Mammary microvascular endothelial cell (primary cell): ENCODE data around the gene PAK6. TPM values are rescaled to one million over a fixed set of nuclear protein-coding genes. Genes with fewer than 3 reads are reported as not detected.

Experiments
- total RNA-seq: library from RNA; depleted of rRNA; stranded (reverse); fragments of >200 nt; gene quantifications from 2 replicates; pipeline ENCODE4 v1.2.3, GENCODE V29; 2015

The PAK6 gene
- 0.20 TPM in 1 of 2 replicates, not detected in the other for total RNA-seq

GRCh38 chr15:40238532-40239403 lies at the start of gene PAK6:
Gene PAK6 (plus strand): TSS chr15:40239063. CDS start chr15:40264786, 25,723 bp downstream.

GRCh38 chr15:40282869-40283614 lies 44.2 kb downstream of the PAK6 start, which contains the start of gene ANKRD63:
Gene ANKRD63 (minus strand): TSS chr15:40283064. CDS start chr15:40282586, 478 bp downstream.

GRCh38 chr15:40307421-40308211 lies 68.8 kb downstream of the PAK6 start, which contains the start of gene PLCB2:
Gene PLCB2 (minus strand): TSS chr15:40307935. CDS start chr15:40307672, 263 bp downstream.

DNA sequence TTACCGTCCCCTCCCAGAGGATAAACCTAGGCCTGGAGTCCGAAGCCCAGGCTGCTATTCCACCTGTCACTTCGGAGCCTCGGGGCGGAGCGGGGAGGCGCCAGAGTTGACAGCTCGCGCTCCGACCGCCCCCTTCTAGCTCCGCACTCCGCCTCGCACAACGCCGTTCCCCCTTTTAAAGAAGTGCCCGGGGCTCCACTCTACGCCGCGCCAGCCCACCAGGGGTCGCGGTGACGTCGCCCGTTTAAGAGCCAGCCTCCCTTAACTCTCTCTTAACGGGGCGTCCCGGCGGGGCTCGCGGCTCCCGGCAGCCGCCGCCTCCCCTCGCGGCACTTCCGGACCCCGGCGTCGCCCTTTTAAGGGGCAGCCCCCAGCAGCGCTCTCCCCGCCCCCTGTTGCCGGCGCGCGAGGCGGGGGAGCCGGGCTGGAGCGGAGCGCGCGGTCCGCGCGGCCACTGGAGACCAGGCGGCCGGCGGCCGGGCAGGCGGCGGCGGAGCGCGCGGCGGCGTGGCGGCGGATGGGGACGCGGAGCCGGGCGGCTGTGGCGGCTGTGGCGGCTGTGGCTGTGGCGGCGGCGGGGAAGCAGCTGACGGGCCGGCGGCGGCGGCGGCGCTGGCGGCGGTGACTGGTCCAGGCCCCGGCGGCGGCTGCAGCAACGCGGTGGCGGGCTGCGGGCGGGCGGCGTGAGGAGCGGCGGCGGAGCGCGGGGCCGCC lies 84.5 kb downstream of the PAK6 start, which contains the start of gene INAFM2:
Gene INAFM2, plus strand, starts transcription at position 454 of the 714 bp plus-strand sequence. CDS start 364 bp downstream, outside the sequence.

Other genes starting within 250 kb of the PAK6 start
- gene SRP14, start 199.9 kb upstream of the PAK6 start, total RNA-seq = 352 and 357 TPM in 2 replicates
- 4.5 and 5.7 TPM in 2 replicates for gene BMF, start 130.2 kb upstream of the PAK6 start, total RNA-seq
- 38.7 and 51.1 TPM in 2 replicates for gene BUB1B, start 78.0 kb upstream of the PAK6 start, total RNA-seq
- not detected in 2 replicates for gene ANKRD63, start 44.0 kb downstream of the PAK6 start, total RNA-seq
- gene PLCB2, start 68.9 kb downstream of the PAK6 start, total RNA-seq = 2.2 and 3.0 TPM in 2 replicates
- 17.3 and 21.2 TPM in 2 replicates for gene INAFM2, start 84.6 kb downstream of the PAK6 start, total RNA-seq
- gene CCDC9B, start 101.9 kb downstream of the PAK6 start, total RNA-seq = 6.3 and 7.7 TPM in 2 replicates
- not detected in 2 replicates for gene PHGR1, start 112.0 kb downstream of the PAK6 start, total RNA-seq
- gene DISP2, start 119.2 kb downstream of the PAK6 start, total RNA-seq = 0.13 and 0.39 TPM in 2 replicates
- 57.8 and 74.7 TPM in 2 replicates for gene KNSTRN, start 143.7 kb downstream of the PAK6 start, total RNA-seq
- gene IVD, start 166.7 kb downstream of the PAK6 start, total RNA-seq = 40.7 and 41.9 TPM in 2 replicates
- gene BAHD1, start 201.9 kb downstream of the PAK6 start, total RNA-seq = 12.9 and 13.5 TPM in 2 replicates
- 28.9 and 34.7 TPM in 2 replicates for gene CHST14, start 231.9 kb downstream of the PAK6 start, total RNA-seq